Neural progenitor cell (in vitro differentiated cells): ENCODE measurements around the gene GALK1. TPM values are rescaled to one million over a fixed set of nuclear protein-coding genes. Genes with fewer than 3 reads are reported as not detected.

Experiments
- DNase-seq: peaks from one replicate; pipeline ENCODE4 v3.0.0-alpha.2; 2016; ENCODE audit warnings: low spot score
- H2AFZ ChIP-seq: fragments of 200-600 bp; sonication (generic); replicated peaks from 2 replicates; pipeline ENCODE4 v1.6.1; 2016; ENCODE audit warnings: antibody characterized with exemption
- H3F3A ChIP-seq: fragments of 200-600 bp; sonication (generic); 2 replicates; pipeline ENCODE4 v1.6.1; 2016; ENCODE audit warnings: antibody characterized with exemption, low read depth
- H3K27ac ChIP-seq: fragments of 200-600 bp; sonication (generic); 2 replicates; pipeline ENCODE4 v1.5.1; 2016; ENCODE audit warnings: mild to moderate bottlenecking
- H3K27me3 ChIP-seq: fragments of 200-600 bp; sonication (generic); 2 replicates; pipeline ENCODE4 v1.6.1; 2016; ENCODE audit warnings: mild to moderate bottlenecking, moderate library complexity
- H3K36me3 ChIP-seq: fragments of 200-600 bp; sonication (generic); 2 replicates; pipeline ENCODE4 v1.5.1; 2016
- H3K4me1 ChIP-seq: fragments of 200-600 bp; sonication (generic); 2 replicates; pipeline ENCODE4 v1.6.1; 2016; ENCODE audit warnings: mixed run types
- H3K4me2 ChIP-seq: fragments of 200-600 bp; sonication (generic); 2 replicates; pipeline ENCODE4 v1.6.1; 2016
- H3K4me3 ChIP-seq: fragments of 200-600 bp; sonication (generic); 2 replicates; pipeline ENCODE4 v1.5.1; 2016
- H3K79me2 ChIP-seq: fragments of 200-600 bp; sonication (generic); 2 replicates; pipeline ENCODE4 v1.6.1; 2016; ENCODE audit warnings: low read depth
- H3K9ac ChIP-seq: fragments of 200-600 bp; sonication (generic); 2 replicates; pipeline ENCODE4 v1.6.1; 2016
- H3K9me3 ChIP-seq: fragments of 200-600 bp; sonication (generic); 2 replicates; pipeline ENCODE4 v1.5.1; 2016; ENCODE audit warnings: low read depth
- H4K20me1 ChIP-seq: fragments of 200-600 bp; sonication (generic); 2 replicates; pipeline ENCODE4 v1.6.1; 2016; ENCODE audit warnings: low read depth
- H3K27ac Mint-ChIP-seq: 3 replicates; pipeline ENCODE4 v1.8.0; 2021; ENCODE audit warnings: mixed read lengths
- H3K27me3 Mint-ChIP-seq: 2 replicates; pipeline ENCODE4 v1.8.0; 2022; ENCODE audit warnings: low read depth, mild to moderate bottlenecking, inconsistent platforms, moderate library complexity, mixed read lengths; ENCODE audit not compliant: insufficient read depth
- H3K36me3 Mint-ChIP-seq: 3 replicates; pipeline ENCODE4 v1.8.0; 2021; ENCODE audit warnings: mixed read lengths
- H3K4me1 Mint-ChIP-seq: 3 replicates; pipeline ENCODE4 v1.8.0; 2021; ENCODE audit warnings: mixed read lengths
- H3K4me3 Mint-ChIP-seq: 3 replicates; pipeline ENCODE4 v1.8.0; 2021; ENCODE audit warnings: mild to moderate bottlenecking, moderate library complexity, mixed read lengths
- H3K9me3 Mint-ChIP-seq: 3 replicates; pipeline ENCODE4 v1.8.0; 2020; ENCODE audit warnings: mixed read lengths
- EZH2 ChIP-seq: fragments of 200-600 bp; sonication (generic); IDR thresholded peaks from 2 replicates; pipeline ENCODE4 v1.6.1; 2017; ENCODE audit warnings: antibody characterized with exemption, mild to moderate bottlenecking, moderate library complexity
- EZH2phosphoT487 ChIP-seq: fragments of 200-600 bp; sonication (generic); IDR thresholded peaks from 2 replicates; pipeline ENCODE4 v1.6.1; 2017; ENCODE audit warnings: antibody characterized with exemption
- total RNA-seq: library from RNA; depleted of rRNA; stranded (reverse); fragments of >200 nt; gene quantifications from 2 replicates; pipeline ENCODE4 v1.2.3, GENCODE V29; 2015; ENCODE audit warnings: low replicate concordance
- TF ChIP-seq, protein P1 (sequence below): fragments of 200-600 bp; sonication (generic); IDR thresholded peaks from 2 replicates; pipeline ENCODE4 v1.5.1; 2017; ENCODE audit warnings: antibody characterized with exemption, mild to moderate bottlenecking

Gene GALK1
- total RNA-seq, 1 donor from 2014 or later, result 6.5 TPM

DNA sequence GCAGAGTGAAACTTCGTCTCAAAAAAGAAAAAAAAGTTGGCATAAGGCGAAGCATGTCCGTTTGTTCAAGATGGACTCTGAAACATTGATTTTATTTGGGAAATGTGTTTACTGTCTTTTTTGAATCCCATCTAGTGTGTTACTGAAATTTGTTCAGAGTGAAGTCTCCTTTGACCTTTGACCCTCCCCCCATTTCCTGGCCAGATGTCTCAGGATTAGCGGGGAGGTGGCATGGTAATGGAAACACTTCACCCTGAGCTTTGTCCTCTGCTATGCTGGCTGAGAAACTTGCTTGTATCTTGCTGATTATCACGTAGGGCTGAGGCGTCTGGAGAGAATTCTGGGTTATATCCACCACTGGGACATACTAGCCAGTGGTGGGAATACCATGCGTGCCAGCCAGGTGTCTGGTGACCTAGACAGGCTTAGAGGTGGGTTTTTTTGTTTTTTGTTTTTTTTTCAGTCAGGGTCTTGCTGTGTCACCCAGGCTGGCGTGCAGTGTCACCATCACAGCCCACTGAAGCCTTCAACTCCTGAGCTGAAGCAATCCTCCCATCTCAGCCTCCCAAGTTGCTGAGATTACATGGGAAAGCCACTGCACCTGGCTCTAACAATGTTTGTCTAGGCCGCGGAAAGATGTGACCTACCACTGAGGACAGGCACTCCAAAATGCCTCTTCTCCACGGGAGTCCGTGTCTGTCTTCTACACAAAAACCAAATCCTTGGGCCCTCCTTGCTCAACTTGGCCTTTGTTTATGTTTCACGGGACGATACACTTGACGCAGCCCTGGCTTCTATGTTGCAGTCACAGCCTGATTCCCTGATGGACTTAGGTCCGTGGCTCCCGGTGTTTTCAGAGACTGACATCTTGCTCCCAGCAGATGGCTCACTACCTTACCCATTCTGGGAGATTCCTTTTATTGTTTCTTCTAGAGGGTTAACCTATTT, 6.6 kb upstream of the GALK1 start:
- H3K27ac Mint-ChIP-seq, result no peak overlapping the region
- no peak overlapping the region for H3K9ac ChIP-seq
- no peaks in the 10 kb centered on the region for H3K9me3 Mint-ChIP-seq

DNA sequence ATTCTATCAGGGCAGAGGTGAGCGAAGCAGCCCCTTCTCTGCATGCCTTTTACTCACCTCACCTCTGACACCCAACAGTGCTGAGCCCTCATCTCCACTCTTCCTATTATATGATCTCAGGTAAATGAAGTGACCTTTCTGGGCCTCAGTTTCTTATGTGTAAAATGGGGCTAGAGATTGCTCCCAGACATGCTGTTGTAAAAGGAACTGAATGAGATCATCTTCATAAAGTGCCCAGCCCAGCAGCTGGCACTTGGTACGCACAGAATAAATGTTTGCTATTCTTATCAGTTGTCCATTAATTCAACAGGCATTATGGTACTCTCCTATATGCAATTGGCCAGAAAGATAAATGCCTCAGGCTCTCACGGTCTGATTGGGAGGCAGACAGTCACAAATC, 4.5 kb upstream of the GALK1 start:
- peaks cover 30% of the 10 kb centered on the region for H3F3A ChIP-seq
- H3K4me1 ChIP-seq, result no peaks in the 10 kb centered on the region
- H3K9ac ChIP-seq, result no peak overlapping the region
- no peaks in the 10 kb centered on the region for H3K79me2 ChIP-seq
- H3K27ac ChIP-seq, result no peak overlapping the region
- TF ChIP-seq, protein P1, sequence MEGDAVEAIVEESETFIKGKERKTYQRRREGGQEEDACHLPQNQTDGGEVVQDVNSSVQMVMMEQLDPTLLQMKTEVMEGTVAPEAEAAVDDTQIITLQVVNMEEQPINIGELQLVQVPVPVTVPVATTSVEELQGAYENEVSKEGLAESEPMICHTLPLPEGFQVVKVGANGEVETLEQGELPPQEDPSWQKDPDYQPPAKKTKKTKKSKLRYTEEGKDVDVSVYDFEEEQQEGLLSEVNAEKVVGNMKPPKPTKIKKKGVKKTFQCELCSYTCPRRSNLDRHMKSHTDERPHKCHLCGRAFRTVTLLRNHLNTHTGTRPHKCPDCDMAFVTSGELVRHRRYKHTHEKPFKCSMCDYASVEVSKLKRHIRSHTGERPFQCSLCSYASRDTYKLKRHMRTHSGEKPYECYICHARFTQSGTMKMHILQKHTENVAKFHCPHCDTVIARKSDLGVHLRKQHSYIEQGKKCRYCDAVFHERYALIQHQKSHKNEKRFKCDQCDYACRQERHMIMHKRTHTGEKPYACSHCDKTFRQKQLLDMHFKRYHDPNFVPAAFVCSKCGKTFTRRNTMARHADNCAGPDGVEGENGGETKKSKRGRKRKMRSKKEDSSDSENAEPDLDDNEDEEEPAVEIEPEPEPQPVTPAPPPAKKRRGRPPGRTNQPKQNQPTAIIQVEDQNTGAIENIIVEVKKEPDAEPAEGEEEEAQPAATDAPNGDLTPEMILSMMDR, result no peak
- TF ChIP-seq EZH2, result no peak
- TF ChIP-seq EZH2phosphoT487, result no peak
- H4K20me1 ChIP-seq, result no peaks in the 10 kb centered on the region
- no peak overlapping the region for H3K4me3 ChIP-seq
- Mint-ChIP-seq H3K27ac (no peak overlapping the region), H3K36me3 (no peaks in the 10 kb centered on the region), H3K4me1 (peaks cover 11% of the 10 kb centered on the region), H3K4me3 (no peak overlapping the region), H3K27me3 (peaks cover 3% of the 10 kb centered on the region), H3K9me3 (no peaks in the 10 kb centered on the region)
- no peak overlapping the region for H2AFZ ChIP-seq
- no peak overlapping the region for H3K4me2 ChIP-seq
- no peaks in the 10 kb centered on the region for H3K9me3 ChIP-seq
- no peaks in the 10 kb centered on the region for H3K27me3 ChIP-seq
- DNase-seq, result no peak
- H3K36me3 ChIP-seq, result no peaks in the 10 kb centered on the region

More for the DNA sequence above, 6.6 kb upstream of the GALK1 start:
- no peaks in the 10 kb centered on the region for H3K4me1 ChIP-seq
- H4K20me1 ChIP-seq, result peaks cover 19% of the 10 kb centered on the region
- H3K79me2 ChIP-seq, result peaks cover 1% of the 10 kb centered on the region
- no peaks in the 10 kb centered on the region for H3K36me3 ChIP-seq
- no peaks in the 10 kb centered on the region for H3K9me3 ChIP-seq
- H3K4me2 ChIP-seq, result no peak overlapping the region
- no peak overlapping the region for H2AFZ ChIP-seq
- H3K27me3 Mint-ChIP-seq, result peaks cover 3% of the 10 kb centered on the region
- no peak overlapping the region for H3K4me3 Mint-ChIP-seq
- H3K4me3 ChIP-seq, result no peak overlapping the region
- TF ChIP-seq, protein P1, result no peak
- TF ChIP-seq EZH2, result no peak
- TF ChIP-seq EZH2phosphoT487, result no peak
- no peak for DNase-seq
- no peak overlapping the region for H3K27ac ChIP-seq
- H3K36me3 Mint-ChIP-seq, result peaks cover 5% of the 10 kb centered on the region
- no peaks in the 10 kb centered on the region for H3K27me3 ChIP-seq
- peaks cover 8% of the 10 kb centered on the region for H3K4me1 Mint-ChIP-seq
- peaks cover 34% of the 10 kb centered on the region for H3F3A ChIP-seq

- Histone ChIP-seq H3K27ac (no peak overlapping the region), H3K79me2 (no peaks in the 10 kb centered on the region), H3F3A (peaks cover 30% of the 10 kb centered on the region), H2AFZ (no peak overlapping the region), H3K4me1 (no peaks in the 10 kb centered on the region), H3K4me3 (no peak overlapping the region), H3K4me2 (no peak overlapping the region), H3K36me3 (no peaks in the 10 kb centered on the region), H3K9ac (no peak overlapping the region), H3K27me3 (peaks cover 8% of the 10 kb centered on the region), H3K9me3 (no peaks in the 10 kb centered on the region), H4K20me1 (no peaks in the 10 kb centered on the region)
- Mint-ChIP-seq H3K27ac (no peak overlapping the region), H3K4me1 (peaks cover 11% of the 10 kb centered on the region), H3K36me3 (no peaks in the 10 kb centered on the region), H3K27me3 (peaks cover 3% of the 10 kb centered on the region), H3K4me3 (no peak overlapping the region), H3K9me3 (no peaks in the 10 kb centered on the region)
- no peak for TF ChIP-seq EZH2phosphoT487
- TF ChIP-seq EZH2, result no peak
- TF ChIP-seq, protein P1, result no peak
- no peak for DNase-seq
Observed at GRCh38 chr17:75767881-75768280, 2.9 kb upstream of the GALK1 start.
